ENCODE measurements around the gene AP5Z1.
A peak's percentile ranks its signal among the peaks of the same experiment; 100 is the strongest.
"Not testable (repeated sequence)": the region's sequence is repeated elsewhere in the genome, so short reads cannot be mapped to it uniquely, and the experiment has no call there.

Gene AP5Z1

GRCh38 chr7:4800926-4801838 lies 25.8 kb downstream of the AP5Z1 start:
- DNase-seq (ENCODE audit: low read depth in 1 of 2, low spot score in 1 of 2): no peak

- no peak for DNase-seq (ENCODE audit: low read depth in 1 of 2, low spot score in 1 of 2)
These were observed 26.4 kb downstream of the AP5Z1 start for GRCh38 chr7:4801839-4802231.

DNA sequence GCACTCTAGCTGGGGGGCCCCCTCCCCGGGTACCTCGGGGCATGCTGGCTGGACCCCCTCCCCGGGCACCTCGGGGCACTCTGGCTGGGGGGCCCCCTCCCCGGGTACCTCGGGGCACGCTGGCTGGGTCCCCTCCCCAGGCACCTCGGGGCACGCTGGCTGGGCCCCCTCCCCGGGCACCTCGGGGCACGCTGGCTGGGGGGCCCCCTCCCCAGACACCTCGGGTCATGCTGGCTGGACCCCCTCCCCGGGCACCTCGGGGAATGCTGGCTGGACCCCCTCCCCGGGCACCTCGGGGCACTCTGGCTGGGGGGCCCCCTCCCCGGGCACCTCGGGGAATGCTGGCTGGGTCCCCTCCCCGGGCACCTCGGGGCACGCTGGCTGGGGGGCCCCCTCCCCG lies 27.2 kb downstream of the AP5Z1 start:
- DNase-seq (ENCODE audit: low read depth in 1 of 2, low spot score in 1 of 2): not testable (repeated sequence)

- no peak for DNase-seq (ENCODE audit: low read depth in 1 of 2, low spot score in 1 of 2)
These were observed 28.2 kb downstream of the AP5Z1 start for GRCh38 chr7:4803397-4804241.

- no peak for DNase-seq (ENCODE audit: low read depth in 1 of 2, low spot score in 1 of 2)
These were observed 29.9 kb downstream of the AP5Z1 start for GRCh38 chr7:4805110-4805983.

- DNase-seq (ENCODE audit: low read depth in 1 of 2, low spot score in 1 of 2): no peak
These were observed 30.5 kb downstream of the AP5Z1 start for GRCh38 chr7:4805984-4806300.

- no peak for DNase-seq (ENCODE audit: low read depth in 1 of 2, low spot score in 1 of 2)
These were observed 31.7 kb downstream of the AP5Z1 start for GRCh38 chr7:4806983-4807597.

DNA sequence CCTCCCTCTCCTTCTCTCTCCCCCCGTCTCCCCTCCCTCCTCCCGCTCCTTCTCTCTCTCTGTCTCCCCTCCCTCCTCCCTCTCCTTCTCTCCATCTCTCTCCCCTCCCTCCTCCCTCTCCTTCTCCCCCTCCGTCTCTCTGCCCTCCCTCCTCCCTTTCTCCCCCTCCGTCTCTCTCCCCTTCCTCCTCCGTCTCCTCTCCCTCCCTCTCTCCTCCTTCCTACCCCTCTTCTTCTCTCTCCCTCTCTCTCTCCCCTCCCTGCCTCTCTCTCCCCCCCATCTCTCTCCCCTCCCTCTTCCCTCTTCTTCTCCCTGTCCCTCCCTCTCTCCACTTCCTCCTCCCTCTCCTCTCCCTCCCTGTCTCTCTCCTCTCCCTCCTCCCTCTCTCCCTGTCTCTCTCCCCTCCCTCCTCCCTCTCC lies 32.2 kb downstream of the AP5Z1 start:
- no peak for DNase-seq (ENCODE audit: low read depth in 1 of 2, low spot score in 1 of 2)

GRCh38 chr7:4808026-4808425 lies 32.6 kb downstream of the AP5Z1 start:
- DNase-seq (ENCODE audit: low read depth in 1 of 2, low spot score in 1 of 2): no peak

DNA sequence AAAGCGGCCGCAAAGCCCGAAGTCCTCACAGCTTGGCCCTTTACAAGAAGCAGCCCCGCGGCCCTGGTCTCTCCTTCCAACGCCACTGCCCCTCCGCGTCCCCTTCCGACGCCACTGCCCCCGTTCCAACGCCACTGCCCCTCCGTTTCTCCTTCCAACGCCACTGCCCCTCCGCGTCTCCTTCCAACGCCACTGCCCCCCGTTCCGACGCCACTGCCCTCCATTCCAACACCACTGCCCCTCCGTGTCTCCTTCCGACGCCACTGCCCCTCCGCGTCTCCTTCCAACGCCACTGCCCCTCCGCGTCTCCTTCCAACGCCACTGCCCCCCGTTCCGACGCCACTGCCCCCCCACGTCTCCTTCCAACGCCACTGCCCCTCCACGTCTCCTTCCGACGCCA lies 33.1 kb downstream of the AP5Z1 start:
- no peak for DNase-seq (ENCODE audit: low read depth in 1 of 2, low spot score in 1 of 2)

DNA sequence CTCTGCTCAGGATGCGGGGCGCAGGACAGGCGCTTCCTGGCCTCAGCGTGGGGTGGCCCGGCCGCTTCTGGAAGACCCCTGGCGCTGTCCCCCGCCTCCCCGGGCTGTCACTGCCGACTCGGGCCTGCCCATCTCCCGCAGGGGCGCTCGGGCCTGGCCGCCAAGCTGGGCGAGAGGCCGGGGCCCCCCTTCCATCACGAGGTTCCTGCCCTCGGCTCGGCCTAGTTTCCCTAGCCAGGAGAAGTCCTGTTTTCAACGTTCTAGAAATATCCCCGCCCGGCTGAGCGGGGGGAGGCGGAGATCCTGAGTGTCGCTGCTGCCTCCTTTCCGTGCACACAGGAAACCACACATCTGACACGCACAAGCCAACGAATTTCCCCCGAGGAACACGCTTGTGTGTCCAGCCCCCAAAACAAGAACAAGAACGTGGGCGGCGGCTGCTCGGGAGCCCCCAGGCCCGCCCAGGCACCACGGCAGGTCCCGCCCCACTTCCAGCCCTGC lies 33.7 kb downstream of the AP5Z1 start:
- DNase-seq (ENCODE audit: low read depth in 1 of 2, low spot score in 1 of 2): peak in 1 of 2 donors; percentile 12

DNA sequence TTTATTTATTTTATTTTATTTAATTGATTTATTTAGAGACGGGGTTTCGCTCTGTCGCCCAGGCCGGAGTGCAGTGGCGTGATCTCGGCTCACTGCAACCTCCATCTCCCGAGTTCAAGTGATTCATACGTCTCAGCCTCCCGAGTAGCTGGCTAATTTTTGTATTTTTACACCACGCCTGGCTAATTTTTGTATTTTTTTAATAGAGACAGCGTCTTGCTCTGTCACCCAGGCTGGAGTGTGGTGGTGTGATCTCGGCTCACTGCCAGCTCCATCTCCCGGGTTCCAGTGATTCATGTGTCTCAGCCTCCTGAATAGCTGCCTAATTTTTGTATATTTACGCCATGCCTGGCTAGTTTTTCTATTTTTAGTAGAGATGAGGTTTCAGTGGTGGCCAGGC lies 34.2 kb downstream of the AP5Z1 start:
- DNase-seq (ENCODE audit: low read depth in 1 of 2, low spot score in 1 of 2): no peak

- DNase-seq (ENCODE audit: low read depth in 1 of 2, low spot score in 1 of 2): no peak
These were observed 39.0 kb downstream of the AP5Z1 start for GRCh38 chr7:4814433-4814832.

GRCh38 chr7:4815121-4815520 lies 39.7 kb downstream of the AP5Z1 start:
- DNase-seq (ENCODE audit: low read depth in 1 of 2, low spot score in 1 of 2): no peak

GRCh38 chr7:4815609-4816418 lies 40.4 kb downstream of the AP5Z1 start:
- DNase-seq (ENCODE audit: low read depth in 1 of 2, low spot score in 1 of 2): no peak

- no peak for DNase-seq (ENCODE audit: low read depth in 1 of 2, low spot score in 1 of 2)
These were observed 41.1 kb downstream of the AP5Z1 start for GRCh38 chr7:4816419-4817080.

DNA sequence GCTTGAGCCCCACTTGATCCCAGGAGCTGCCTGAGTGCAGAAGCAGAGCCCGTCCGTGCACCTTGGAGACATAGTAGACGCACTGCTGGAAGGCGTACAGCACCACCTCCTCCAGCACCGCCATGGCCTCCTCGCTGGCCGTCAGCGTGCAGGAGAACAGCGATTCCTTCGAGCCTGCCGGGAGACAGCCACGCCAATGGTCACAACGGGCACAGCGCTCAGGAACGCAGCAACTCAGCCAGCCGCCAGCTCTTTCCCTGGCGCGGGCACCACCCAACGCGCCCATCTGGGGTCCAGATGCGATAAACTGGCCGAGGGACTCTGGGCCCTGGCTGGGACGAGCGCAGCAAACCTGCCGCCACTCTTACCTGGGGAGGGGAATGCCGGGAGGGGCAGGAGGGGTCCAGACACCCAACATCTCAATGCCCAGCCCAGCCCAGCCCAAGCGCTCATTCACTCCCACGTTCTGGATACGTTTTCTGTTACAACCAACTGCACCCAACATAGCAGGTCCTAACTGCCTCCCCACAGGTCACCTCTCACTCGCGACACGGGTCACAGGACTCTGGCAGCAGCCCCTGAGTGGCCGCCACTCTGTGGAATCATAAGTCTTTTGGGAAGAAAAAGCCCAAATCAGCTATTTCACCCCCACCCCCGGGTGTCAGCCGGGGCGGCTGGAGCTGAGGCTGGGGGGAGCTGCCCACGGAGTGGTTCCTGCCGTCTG lies 41.9 kb downstream of the AP5Z1 start:
- DNase-seq (ENCODE audit: low read depth in 1 of 2, low spot score in 1 of 2): no peak

- DNase-seq (ENCODE audit: low read depth in 1 of 2, low spot score in 1 of 2): no peak
These were observed 42.8 kb downstream of the AP5Z1 start for GRCh38 chr7:4818000-4818794.

Data from stimulated activated CD4-positive, alpha-beta T cell treated with anti-CD3 and anti-CD28 coated beads, Interleukin-15, amount 100 ng/mL, for 1 hour (primary cell).